SK-N-SH (cell line): Measurements from ENCODE around the gene OR2H1. TPM values are rescaled to one million over a fixed set of nuclear protein-coding genes. Genes with fewer than 3 reads are reported as not detected.

Source experiments
- CTCF ChIA-PET: fragments of 300-600, 350-600 bp; formaldehyde crosslinking; extraction: SDS; loops from one replicate; lab custom pipeline; 2021; lab: Yijun Ruan, JAX
- POLR2A ChIA-PET: fragments of 350-600 bp; sonication (Branson Sonifier 250); formaldehyde crosslinking; extraction: SDS; loops from one replicate; lab custom pipeline; 2020; ENCODE audit warnings: antibody characterized with exemption, inconsistent platforms; lab: Yijun Ruan, JAX
- DNase-seq: peaks from one replicate; pipeline ENCODE4 v3.0.0; 2012
- H2AFZ ChIP-seq: fragments of 200-600 bp; sonication (generic); 2 replicates; pipeline ENCODE4 v1.8.1; 2016; ENCODE audit warnings: antibody characterized with exemption, mild to moderate bottlenecking, low read depth
- H3F3A ChIP-seq: fragments of 200-600 bp; sonication (generic); replicated peaks from 2 replicates; pipeline ENCODE3; 2016; ENCODE audit warnings: antibody characterized with exemption, mild to moderate bottlenecking; ENCODE audit not compliant: insufficient read depth
- H3K27ac ChIP-seq, 2 experiments: fragments of 200-500 bp in 1 of 2; fragments of 200-600 bp in 1 of 2; sonication (Bioruptor generic) in 1 of 2; sonication (generic), shearing (Covaris generic) in 1 of 2; 2 replicates each; pipeline versions ENCODE4 v1.5.1 to v1.6.1; 2014 to 2016; ENCODE audit warnings: low read depth in 2 of 2, inconsistent platforms in 1 of 2, low read length in 1 of 2, mild to moderate bottlenecking in 1 of 2, mixed read lengths in 1 of 2
- H3K27me3 ChIP-seq: fragments of 200-600 bp; sonication (generic), shearing (Covaris generic); 2 replicates; pipeline ENCODE4 v1.6.1; 2016; ENCODE audit warnings: mixed run types; ENCODE audit not compliant: insufficient read depth
- H3K36me3 ChIP-seq, 2 experiments: fragments of 200-500 bp in 1 of 2; fragments of 200-600 bp in 1 of 2; sonication (Bioruptor generic) in 1 of 2; sonication (generic) in 1 of 2; replicated peaks in 1 of 2; 2 replicates each; pipeline versions ENCODE3 to v1.5.1; 2014 to 2016; ENCODE audit warnings: low read length in 1 of 2, mild to moderate bottlenecking in 1 of 2; ENCODE audit not compliant: insufficient read depth in 2 of 2, control insufficient read depth in 1 of 2
- H3K4me1 ChIP-seq, 2 experiments: fragments of 200-500 bp in 1 of 2; fragments of 200-600 bp in 1 of 2; sonication (Bioruptor generic) in 1 of 2; sonication (generic), shearing (Covaris generic) in 1 of 2; 2 replicates each; pipeline versions ENCODE4 v1.5.1 to v1.6.1; 2014 to 2016; ENCODE audit warnings: low read depth in 1 of 2, low read length in 1 of 2, mixed run types in 1 of 2; ENCODE audit not compliant: insufficient read depth in 2 of 2, control insufficient read depth in 1 of 2
- H3K4me2 ChIP-seq: fragments of 200-600 bp; sonication (generic), shearing (Covaris generic); 2 replicates; pipeline ENCODE4 v1.6.1; 2017; ENCODE audit warnings: mixed run types
- H3K4me3 ChIP-seq, 2 experiments: fragments of 200-500 bp in 1 of 2; fragments of 200-600 bp in 1 of 2; sonication (Bioruptor generic) in 1 of 2; sonication (generic), shearing (Covaris generic) in 1 of 2; 2 replicates each; pipeline versions ENCODE4 v1.5.1 to v1.8.1; 2014 to 2016; ENCODE audit warnings: low read depth in 2 of 2, inconsistent platforms in 1 of 2, low read length in 1 of 2, mild to moderate bottlenecking in 1 of 2, mixed read lengths in 1 of 2, moderate library complexity in 1 of 2
- H3K79me2 ChIP-seq: fragments of 200-600 bp; sonication (generic); 2 replicates; pipeline ENCODE4 v1.8.1; 2017; ENCODE audit warnings: mild to moderate bottlenecking; ENCODE audit not compliant: insufficient read depth
- H3K9ac ChIP-seq: fragments of 200-600 bp; sonication (generic); 2 replicates; pipeline ENCODE4 v1.6.1; 2017; ENCODE audit warnings: mixed run types
- H3K9me2 ChIP-seq: fragments of 200-600 bp; sonication (generic); 2 replicates; pipeline ENCODE4 v1.6.1; 2017; ENCODE audit warnings: mixed run types
- H3K9me3 ChIP-seq: fragments of 200-600 bp; sonication (generic); 2 replicates; pipeline ENCODE4 v1.6.1; 2017; ENCODE audit warnings: mixed run types, mild to moderate bottlenecking, moderate library complexity
- H4K20me1 ChIP-seq: fragments of 200-600 bp; sonication (generic); 2 replicates; pipeline ENCODE4 v1.6.1; 2017; ENCODE audit warnings: mild to moderate bottlenecking, mixed run types; ENCODE audit not compliant: insufficient read depth
- CTCF ChIP-seq: fragments of 200-600 bp; sonication (generic); IDR thresholded peaks from 2 replicates; pipeline ENCODE4 v1.6.1; 2017; ENCODE audit warnings: antibody characterized with exemption, mild to moderate bottlenecking, moderate library complexity
- ELF1 ChIP-seq: IDR thresholded peaks from 2 replicates; pipeline ENCODE4 v1.4.0; 2012
- FOXJ3 ChIP-seq: sonication (generic); formaldehyde crosslinking; IDR thresholded peaks from 2 replicates; pipeline ENCODE4 v1.5.1; 2020; ENCODE audit warnings: mild to moderate bottlenecking, missing genetic modification reagents
- GABPA ChIP-seq: IDR thresholded peaks from 2 replicates; pipeline ENCODE4 v1.4.0; 2012; ENCODE audit warnings: low read depth, mild to moderate bottlenecking
- IRF3 ChIP-seq: fragments of 150-350 bp; IDR thresholded peaks from 2 replicates; pipeline ENCODE4 v1.6.1; 2016; ENCODE audit warnings: mild to moderate bottlenecking, low read depth, low read length
- ZBTB33 ChIP-seq: IDR thresholded peaks from 2 replicates; pipeline ENCODE4 v1.4.0; 2012; ENCODE audit warnings: low read depth, borderline replicate concordance
- WGBS: methylation state at CpG from one replicate; pipeline ENCODE4 v1.1.6; 2017; ENCODE audit warnings: low lambda C conversion rate; 5-methylcytosine and 5-hydroxymethylcytosine counted together
- polyA plus RNA-seq, 3 experiments: library from polyadenylated mRNA; depleted of rRNA; stranded (reverse); fragments of >200 nt; gene quantifications; 2 replicates each; pipeline ENCODE4 v1.2.3, GENCODE V29; 2012

OR2H1 gene
- polyA plus RNA-seq, 1 of the 3 experiments (the other 2 are of a cell fraction) = not detected

GRCh38 chr6:29509711-29510110 is 52.8 kb downstream of the OR2H1 start:
- no peak overlapping the region for H3K4me3 ChIP-seq
- no peak for TF ChIP-seq GABPA
- TF ChIP-seq IRF3 = no peak
- TF ChIP-seq FOXJ3 = no peak
- no peak for TF ChIP-seq ELF1
- TF ChIP-seq, all 33 proteins: peak for 0
- Histone ChIP-seq H3K4me1 (no peaks in the 10 kb centered on the region), H3K27me3 (peaks cover 53% of the 10 kb centered on the region), H3K79me2 (no peaks in the 10 kb centered on the region), H3K4me2 (no peak overlapping the region), H2AFZ (no peak overlapping the region), H3K9me3 (no peaks in the 10 kb centered on the region), H4K20me1 (no peaks in the 10 kb centered on the region), H3F3A (no peaks in the 10 kb centered on the region), H3K27ac (no peak overlapping the region), H3K36me3 (no peaks in the 10 kb centered on the region), H3K9me2 (no peaks in the 10 kb centered on the region), H3K9ac (no peak overlapping the region)
- no peak for DNase-seq
- ChIA-PET POLR2A (no interaction called here), CTCF (interaction anchor here (1.5 kb wide), 1 partner anchor 22 kb away, joined by 4 read pairs; no protein-coding TSS in a partner anchor)
- 10% methylated on average over 8 of the region's 9 CpGs for WGBS

GRCh38 chr6:29510202-29510601 is 53.2 kb downstream of the OR2H1 start:
- TF ChIP-seq CTCF (peak; percentile 24; the same call in 1 of the 2 replicates), ZBTB33 (no peak)
- TF ChIP-seq, all 33 proteins: peak for 1

More at GRCh38 chr6:29510202-29510601, 53.2 kb downstream of the OR2H1 start:
- H3K9ac ChIP-seq = no peak overlapping the region
- 2% methylated on average over 4 of the region's 4 CpGs for WGBS
- ChIA-PET CTCF (interaction anchor here (1.5 kb wide), 1 partner anchor 22 kb away, joined by 4 read pairs; no protein-coding TSS in a partner anchor), POLR2A (no interaction called here)
- H2AFZ ChIP-seq = no peak overlapping the region
- peaks cover 51% of the 10 kb centered on the region for H3K27me3 ChIP-seq
- H3K9me2 ChIP-seq = no peaks in the 10 kb centered on the region
- H3K27ac ChIP-seq = no peak overlapping the region
- H3K79me2 ChIP-seq = no peaks in the 10 kb centered on the region
- no peak for DNase-seq
- H3K4me3 ChIP-seq = no peak overlapping the region
- no peaks in the 10 kb centered on the region for H4K20me1 ChIP-seq
- H3K36me3 ChIP-seq = no peaks in the 10 kb centered on the region
- H3K9me3 ChIP-seq = no peaks in the 10 kb centered on the region
- H3K4me2 ChIP-seq = no peak overlapping the region
- no peaks in the 10 kb centered on the region for H3F3A ChIP-seq
- no peaks in the 10 kb centered on the region for H3K4me1 ChIP-seq
